Pancreas (tissue), 10 donors: ENCODE results near the gene KCNQ1OT1. TPM values are rescaled to one million over a fixed set of nuclear protein-coding genes. Genes with fewer than 3 reads are reported as not detected.

ENCODE experiments used
- ATAC-seq, 4 donors: fragments of 200-7000 bp; cut with Tn5 transposase; one replicate each; pipeline versions ENCODE4 v1.8.0 to v1.9.1; 2020; ENCODE audit warnings: mild to moderate bottlenecking in 4 of 4, moderate library complexity in 4 of 4
- DNase-seq, 6 donors: peaks; one replicate each; pipeline ENCODE4 v3.0.0-alpha.2; 2020
- FAIRE-seq: peaks from 2 replicates; lab custom pipeline; 2012; peaks lifted over from hg19 to GRCh38; lab: Jason Lieb, UNC
- H3K27ac ChIP-seq, 4 donors: fragments of 200-600 bp; sonication (generic); 1 replicate in 3 of 4; 2 replicates in 1 of 4; pipeline versions ENCODE4 v1.5.0 to v1.8.0; 2020
- H3K27me3 ChIP-seq, 4 donors: fragments of 200-600 bp; one replicate each; pipeline ENCODE4 v1.8.0; 2021
- H3K36me3 ChIP-seq, 3 donors: fragments of 200-600 bp; sonication (generic) in 1 of 3; one replicate each; pipeline versions ENCODE4 v1.5.0 to v1.8.0; 2020 to 2021
- H3K4me1 ChIP-seq, 3 donors: fragments of 200-600 bp; one replicate each; pipeline ENCODE4 v1.8.0; 2021
- H3K4me3 ChIP-seq, 4 donors: fragments of 200-600 bp; sonication (generic) in 2 of 4; one replicate each; pipeline versions ENCODE4 v1.5.0 to v1.8.0; 2020 to 2021
- H3K9me3 ChIP-seq, 4 donors: fragments of 200-600 bp; one replicate each; pipeline ENCODE4 v1.8.0; 2021
- WGBS, 2 donors: extraction: QIAGEN DNeasy Blood & Tissue Kit; methylation state at CpG; one replicate each; pipeline ENCODE4 v1.1.7; 2013; 5-methylcytosine and 5-hydroxymethylcytosine counted together
- intact Hi-C, 3 donors: fragments of 100-400 bp; cut with DNase I; formaldehyde crosslinking; loops; one replicate each; pipeline versions ENCODE4 v1.11.1 to v1.14.2; 2022
- polyA plus RNA-seq, 2 donors: library from polyadenylated mRNA; stranded (reverse); fragments of 200-250 nt; gene quantifications; one replicate each; pipeline ENCODE4 v1.2.3, GENCODE V29; 2013
- total RNA-seq, 6 donors: library from RNA; stranded (reverse); fragmentation: NEBNext Ultra II Directional in 4 of 6; extraction: Animal tissue kit (Norgen Biotek cat#: 25700) in 4 of 6; gene quantifications; one replicate each; pipeline versions ENCODE4 v1.2.1 to v1.2.4, GENCODE V29; 2021 to 2023
- TF ChIP-seq, protein P1 (sequence below), 4 donors: fragments of 200-600 bp; sonication (generic) in 3 of 4; IDR thresholded peaks; one replicate each; pipeline versions ENCODE4 v1.5.0 to v1.8.0; 2021; ENCODE audit warnings: antibody characterized with exemption in 4 of 4
- donor health status: healthy with polysubstance abuse.
- donor health status: DM: no; HTN: no; CAD: no; lungs with moderate emphysema.
- donor health status: DM: no; HTN: no; CAD: no.
- donor health status: control.
- donor health status: control.
- donor health status: Bipolar disorder and iron deficiency.
- donor health status: DM: yes; HTN: yes; CAD: no.
- donor health status: DM: no; HTN: no; CAD: no.
- donor health status: DM: no; HTN: no; CAD: no.
- donor health status: DM: yes; HTN: yes; CAD: no.

Gene KCNQ1OT1
- total and polyA plus RNA-seq, 8 donors: 0.31 to 1.9 (median 1.4) TPM

DNA sequence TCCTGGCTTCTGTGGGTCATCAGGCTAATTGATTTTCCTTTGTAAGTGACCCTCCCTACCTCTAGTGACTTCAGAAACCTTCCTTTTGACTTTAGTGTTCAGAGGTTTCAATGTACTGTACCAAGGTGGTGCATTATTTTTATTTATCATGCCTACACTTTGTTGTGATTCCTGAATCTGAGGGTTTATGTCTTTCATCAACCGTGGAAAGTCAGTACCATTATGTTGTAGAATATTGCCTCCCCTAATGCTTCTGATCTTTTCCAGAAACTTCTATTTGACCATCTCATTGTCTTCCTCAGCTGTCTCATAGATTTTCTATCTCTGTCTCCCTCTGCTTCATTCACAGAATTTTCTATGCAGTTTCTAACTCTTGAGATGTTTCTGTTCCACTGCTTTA, 105.5 kb downstream of the KCNQ1OT1 start:
- Histone ChIP-seq H3K4me1 (no peaks in the 10 kb centered on the region), H3K4me3 (no peak overlapping the region), H3K27me3 (no peaks in the 10 kb centered on the region), H3K27ac (no peak overlapping the region), H3K36me3 (peaks cover 0 to 21% (median 0%) of the 10 kb centered on the region in 3 donors), H3K9me3 (no peaks in the 10 kb centered on the region)
- WGBS, 2 donors: 93 to 96% methylated on average over 1 of the region's 1 CpG
- DNase-seq: no peak
- intact Hi-C loops: no loop called here
- ATAC-seq: no peak
- no peak for FAIRE-seq
- TF ChIP-seq, protein P1, sequence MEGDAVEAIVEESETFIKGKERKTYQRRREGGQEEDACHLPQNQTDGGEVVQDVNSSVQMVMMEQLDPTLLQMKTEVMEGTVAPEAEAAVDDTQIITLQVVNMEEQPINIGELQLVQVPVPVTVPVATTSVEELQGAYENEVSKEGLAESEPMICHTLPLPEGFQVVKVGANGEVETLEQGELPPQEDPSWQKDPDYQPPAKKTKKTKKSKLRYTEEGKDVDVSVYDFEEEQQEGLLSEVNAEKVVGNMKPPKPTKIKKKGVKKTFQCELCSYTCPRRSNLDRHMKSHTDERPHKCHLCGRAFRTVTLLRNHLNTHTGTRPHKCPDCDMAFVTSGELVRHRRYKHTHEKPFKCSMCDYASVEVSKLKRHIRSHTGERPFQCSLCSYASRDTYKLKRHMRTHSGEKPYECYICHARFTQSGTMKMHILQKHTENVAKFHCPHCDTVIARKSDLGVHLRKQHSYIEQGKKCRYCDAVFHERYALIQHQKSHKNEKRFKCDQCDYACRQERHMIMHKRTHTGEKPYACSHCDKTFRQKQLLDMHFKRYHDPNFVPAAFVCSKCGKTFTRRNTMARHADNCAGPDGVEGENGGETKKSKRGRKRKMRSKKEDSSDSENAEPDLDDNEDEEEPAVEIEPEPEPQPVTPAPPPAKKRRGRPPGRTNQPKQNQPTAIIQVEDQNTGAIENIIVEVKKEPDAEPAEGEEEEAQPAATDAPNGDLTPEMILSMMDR (IDR thresholded peaks at IDR 0.05): no peak

DNA sequence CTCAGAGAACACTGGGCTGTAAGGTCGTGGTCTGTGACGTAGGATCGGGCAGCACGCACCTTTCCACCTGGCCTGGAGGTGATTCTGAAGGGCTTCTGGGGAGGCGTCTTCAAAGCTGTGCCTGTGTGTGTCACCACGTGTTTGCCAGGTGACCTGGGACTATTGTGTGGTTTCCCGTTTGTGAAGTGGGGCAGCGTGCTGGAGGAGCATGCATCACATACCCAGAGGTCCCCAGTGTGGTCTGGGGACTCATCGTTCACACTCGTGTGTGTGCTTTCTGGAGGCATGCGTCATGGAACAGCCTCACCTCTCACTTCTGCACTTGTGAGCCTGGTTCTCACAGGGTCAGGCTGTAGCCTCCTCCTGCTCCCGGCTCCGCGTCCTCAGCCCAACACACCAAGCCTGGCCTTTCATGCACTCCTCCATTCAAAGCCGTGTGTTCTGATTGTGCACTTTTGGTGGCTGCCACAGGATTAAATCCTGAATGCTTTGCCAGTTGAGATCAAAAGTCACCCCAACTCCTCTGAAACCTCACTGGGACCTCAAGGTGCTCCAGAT, 106.3 kb downstream of the KCNQ1OT1 start:
- no peak for ATAC-seq
- H3K9me3 ChIP-seq: no peaks in the 10 kb centered on the region
- H3K36me3 ChIP-seq: peaks cover 0 to 21% (median 0%) of the 10 kb centered on the region in 3 donors
- TF ChIP-seq, protein P1 (IDR thresholded peaks at IDR 0.05): no peak
- no peak overlapping the region for H3K27ac ChIP-seq
- intact Hi-C loops: no loop called here
- H3K4me3 ChIP-seq: no peak overlapping the region
- no peak for DNase-seq
- no peaks in the 10 kb centered on the region for H3K27me3 ChIP-seq
- FAIRE-seq: no peak
- H3K4me1 ChIP-seq: no peaks in the 10 kb centered on the region
- 95% methylated on average over 15 of the region's 15 CpGs for WGBS, 2 donors

DNA sequence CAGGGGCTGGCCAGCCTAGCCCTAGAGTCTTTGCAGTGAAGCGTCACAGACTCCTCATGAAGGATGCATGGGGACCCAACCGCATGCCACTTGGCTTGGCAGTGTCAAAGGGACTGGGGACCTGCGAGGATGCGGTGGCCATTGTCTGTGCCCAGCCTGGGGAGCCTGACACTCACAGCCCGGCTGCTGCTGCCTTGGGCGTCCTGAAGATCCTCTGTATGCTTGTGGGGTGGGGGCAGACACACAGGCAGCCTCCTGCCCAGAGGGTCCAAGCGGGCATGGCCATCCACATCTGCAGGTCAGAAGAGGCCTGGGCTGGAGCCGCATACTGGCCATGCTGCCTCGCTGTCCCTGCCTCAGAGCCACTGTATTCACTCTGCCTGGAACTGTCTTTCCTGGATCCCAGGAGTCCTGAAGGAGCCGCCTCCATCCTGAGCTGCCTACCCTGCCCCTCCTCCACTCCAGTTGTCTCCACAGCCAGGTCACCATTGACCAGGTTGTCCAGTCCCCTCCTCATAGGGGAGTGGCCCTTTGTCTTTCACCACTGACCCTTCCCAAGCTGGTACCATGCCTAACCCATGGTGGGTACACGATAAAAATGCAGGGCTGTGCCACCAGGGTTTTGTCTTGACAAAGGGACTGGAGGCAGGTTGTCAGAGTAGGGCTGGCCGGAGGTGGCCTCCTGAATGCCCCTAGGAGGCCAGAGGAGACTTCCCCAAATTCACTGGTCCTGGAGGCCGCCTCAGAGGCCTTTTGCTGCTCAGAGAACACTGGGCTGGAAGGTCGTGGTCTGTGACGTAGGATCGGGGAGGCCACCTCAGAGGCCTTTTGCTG, 107.0 kb downstream of the KCNQ1OT1 start:
- H3K36me3 ChIP-seq: peaks cover 0 to 21% (median 0%) of the 10 kb centered on the region in 3 donors
- no peak overlapping the region for H3K4me3 ChIP-seq
- no peaks in the 10 kb centered on the region for H3K27me3 ChIP-seq
- DNase-seq: peak in 3 of 6 donors; percentile 8 to 39 (median 37)
- 97 to 98% methylated on average over 16 of the region's 16 CpGs for WGBS, 2 donors
- TF ChIP-seq, protein P1 (IDR thresholded peaks at IDR 0.05): no peak
- intact Hi-C loops: no loop called here
- H3K4me1 ChIP-seq: no peaks in the 10 kb centered on the region
- peak in 1 of 4 donors; percentile 14 for ATAC-seq
- no peak for FAIRE-seq
- no peaks in the 10 kb centered on the region for H3K9me3 ChIP-seq
- H3K27ac ChIP-seq: no peak overlapping the region

DNA sequence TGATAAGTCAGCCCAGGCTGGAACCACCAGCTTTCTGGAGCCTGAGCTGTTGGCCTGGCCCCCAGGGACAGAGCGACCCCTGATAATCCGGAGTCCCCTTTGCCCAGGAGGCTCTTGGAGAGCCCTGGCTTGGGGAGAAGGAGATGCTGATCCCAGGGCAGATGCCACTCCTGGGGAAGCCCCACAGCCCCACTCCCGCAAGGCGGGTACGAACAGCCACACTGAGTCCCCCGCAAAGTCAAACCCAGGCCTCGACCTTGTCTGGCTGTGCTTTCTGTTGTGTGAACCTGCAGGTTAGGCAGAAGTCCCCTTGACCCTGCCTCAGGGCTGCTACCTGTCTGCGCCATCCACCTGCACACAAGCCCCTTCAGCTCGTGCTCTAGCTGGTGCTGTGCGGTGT, 108.0 kb downstream of the KCNQ1OT1 start:
- no peak for FAIRE-seq
- H3K27ac ChIP-seq: no peak overlapping the region
- no peaks in the 10 kb centered on the region for H3K9me3 ChIP-seq
- no peaks in the 10 kb centered on the region for H3K27me3 ChIP-seq
- ATAC-seq: no peak
- no peak overlapping the region for H3K4me3 ChIP-seq
- TF ChIP-seq, protein P1 (IDR thresholded peaks at IDR 0.05): no peak
- no peaks in the 10 kb centered on the region for H3K4me1 ChIP-seq
- peak in 2 of 6 donors; percentile 39 to 49 for DNase-seq
- 95 to 97% methylated on average over 10 of the region's 10 CpGs for WGBS, 2 donors
- H3K36me3 ChIP-seq: peaks cover 0 to 21% (median 0%) of the 10 kb centered on the region in 3 donors
- intact Hi-C loops: no loop called here
